ENCODE measurements around the gene OXSM.

The OXSM gene

GRCh38 chr3:25789596-25790556 is at the start of gene OXSM:
TSS of gene OXSM (plus strand) at chr3:25790090. CDS start at chr3:25791021, 931 bp downstream.
- peak within 1 kb of the TSS; percentile 41 for H3K4me3 ChIP-seq
- peaks cover 4% of the 10 kb centered on the region for H3K36me3 ChIP-seq (replicated peaks)
- H3K4me1 ChIP-seq, result peaks cover 40% of the 10 kb centered on the region
- H3K27me3 ChIP-seq (ENCODE audit: low read depth), result no peaks in the 10 kb centered on the region
- H3K9me3 ChIP-seq, result no peaks in the 10 kb centered on the region
- DNase-seq (ENCODE audit: low spot score in 2 of 2), result peak; percentile 74 to 89
- in situ Hi-C loops (cut with MboI; ENCODE audit: low sequenced_read_pairs), result no loop called here

GRCh38 chr3:25744470-25744869 is 45.4 kb upstream of the OXSM start:
- DNase-seq (ENCODE audit: low spot score in 2 of 2), result no peak
- H3K4me3 ChIP-seq, result no peak overlapping the region
- in situ Hi-C loops (cut with MboI; ENCODE audit: low sequenced_read_pairs), result no loop called here
- no peaks in the 10 kb centered on the region for H3K27me3 ChIP-seq (ENCODE audit: low read depth)
- peaks cover 13% of the 10 kb centered on the region for H3K36me3 ChIP-seq (replicated peaks)
- no peaks in the 10 kb centered on the region for H3K4me1 ChIP-seq
- no peaks in the 10 kb centered on the region for H3K9me3 ChIP-seq

GRCh38 chr3:25747033-25747432 is 42.9 kb upstream of the OXSM start:
- no peak for DNase-seq (ENCODE audit: low spot score in 2 of 2)
- H3K4me1 ChIP-seq, result no peaks in the 10 kb centered on the region
- H3K27me3 ChIP-seq (ENCODE audit: low read depth), result no peaks in the 10 kb centered on the region
- no peak overlapping the region for H3K4me3 ChIP-seq
- H3K9me3 ChIP-seq, result no peaks in the 10 kb centered on the region
- peaks cover 26% of the 10 kb centered on the region for H3K36me3 ChIP-seq (replicated peaks)
- in situ Hi-C loops (cut with MboI; ENCODE audit: low sequenced_read_pairs), result no loop called here

GRCh38 chr3:25748189-25748588 is 41.7 kb upstream of the OXSM start:
- no peak for DNase-seq (ENCODE audit: low spot score in 2 of 2)
- no peaks in the 10 kb centered on the region for H3K27me3 ChIP-seq (ENCODE audit: low read depth)
- H3K4me1 ChIP-seq, result no peaks in the 10 kb centered on the region
- no peak overlapping the region for H3K4me3 ChIP-seq
- no peaks in the 10 kb centered on the region for H3K9me3 ChIP-seq
- H3K36me3 ChIP-seq (replicated peaks), result peaks cover 24% of the 10 kb centered on the region
- in situ Hi-C loops (cut with MboI; ENCODE audit: low sequenced_read_pairs), result no loop called here

GRCh38 chr3:25749031-25749581 is 40.8 kb upstream of the OXSM start:
- Histone ChIP-seq H3K4me3 (no peak overlapping the region), H3K4me1 (no peaks in the 10 kb centered on the region), H3K9me3 (no peaks in the 10 kb centered on the region), H3K27me3 (ENCODE audit: low read depth) (no peaks in the 10 kb centered on the region), H3K36me3 (replicated peaks) (peaks cover 24% of the 10 kb centered on the region)
- DNase-seq (ENCODE audit: low spot score in 2 of 2), result no peak
- in situ Hi-C loops (cut with MboI; ENCODE audit: low sequenced_read_pairs), result no loop called here

DNA sequence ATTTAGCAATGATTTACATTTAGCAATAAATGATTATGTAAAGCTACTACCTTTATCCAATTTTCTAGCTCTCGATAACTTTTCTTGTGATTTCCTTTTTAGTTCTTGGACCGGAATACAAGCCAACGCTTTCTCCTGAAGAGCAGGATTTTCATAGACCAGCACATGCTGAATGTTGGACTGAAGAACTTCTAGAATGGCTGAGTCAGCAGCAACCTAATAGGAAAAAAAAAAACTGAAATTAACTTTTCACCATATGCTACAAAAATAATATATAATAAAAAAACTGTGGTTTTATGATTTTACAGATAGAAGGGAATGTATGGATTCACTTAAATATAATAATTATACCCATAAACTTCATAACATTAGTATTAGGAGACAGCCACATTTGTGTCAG is 38.8 kb upstream of the OXSM start:
- Histone ChIP-seq H3K36me3 (replicated peaks) (peaks cover 24% of the 10 kb centered on the region), H3K9me3 (no peaks in the 10 kb centered on the region), H3K4me3 (no peak overlapping the region), H3K27me3 (ENCODE audit: low read depth) (no peaks in the 10 kb centered on the region), H3K4me1 (no peaks in the 10 kb centered on the region)
- DNase-seq (ENCODE audit: low spot score in 2 of 2), result no peak
- in situ Hi-C loops (cut with MboI; ENCODE audit: low sequenced_read_pairs), result no loop called here

GRCh38 chr3:25751725-25752124 is 38.2 kb upstream of the OXSM start:
- no peak overlapping the region for H3K4me3 ChIP-seq
- H3K4me1 ChIP-seq, result no peaks in the 10 kb centered on the region
- no peaks in the 10 kb centered on the region for H3K27me3 ChIP-seq (ENCODE audit: low read depth)
- DNase-seq (ENCODE audit: low spot score in 2 of 2), result no peak
- peaks cover 24% of the 10 kb centered on the region for H3K36me3 ChIP-seq (replicated peaks)
- H3K9me3 ChIP-seq, result no peaks in the 10 kb centered on the region
- in situ Hi-C loops (cut with MboI; ENCODE audit: low sequenced_read_pairs), result no loop called here

- no peak for DNase-seq (ENCODE audit: low spot score in 2 of 2)
- H3K4me3 ChIP-seq, result no peak overlapping the region
- H3K4me1 ChIP-seq, result no peaks in the 10 kb centered on the region
- H3K36me3 ChIP-seq (replicated peaks), result peaks cover 7% of the 10 kb centered on the region; the same call in 1 of the 2 replicates
- H3K9me3 ChIP-seq, result peaks cover 8% of the 10 kb centered on the region; the same call in 1 of the 2 replicates
- in situ Hi-C loops (cut with MboI; ENCODE audit: low sequenced_read_pairs), result no loop called here
- H3K27me3 ChIP-seq (ENCODE audit: low read depth), result no peaks in the 10 kb centered on the region
These were observed 21.0 kb upstream of the OXSM start for GRCh38 chr3:25768851-25769250.

- DNase-seq (ENCODE audit: low spot score in 2 of 2), result no peak
- Histone ChIP-seq H3K9me3 (peaks cover 8% of the 10 kb centered on the region; the same call in 1 of the 2 replicates), H3K4me1 (no peaks in the 10 kb centered on the region), H3K4me3 (no peak overlapping the region), H3K27me3 (ENCODE audit: low read depth) (no peaks in the 10 kb centered on the region), H3K36me3 (replicated peaks) (peaks cover 36% of the 10 kb centered on the region)
- in situ Hi-C loops (cut with MboI; ENCODE audit: low sequenced_read_pairs), result no loop called here
These were observed 14.0 kb upstream of the OXSM start for GRCh38 chr3:25775936-25776335.

GRCh38 chr3:25780618-25781017 is 9.3 kb upstream of the OXSM start:
- peaks cover 16% of the 10 kb centered on the region for H3K4me1 ChIP-seq
- H3K27me3 ChIP-seq (ENCODE audit: low read depth), result no peaks in the 10 kb centered on the region
- in situ Hi-C loops (cut with MboI; ENCODE audit: low sequenced_read_pairs), result no loop called here
- H3K4me3 ChIP-seq, result no peak overlapping the region
- DNase-seq (ENCODE audit: low spot score in 2 of 2), result no peak
- H3K9me3 ChIP-seq, result no peaks in the 10 kb centered on the region
- peaks cover 25% of the 10 kb centered on the region for H3K36me3 ChIP-seq (replicated peaks)

DNA sequence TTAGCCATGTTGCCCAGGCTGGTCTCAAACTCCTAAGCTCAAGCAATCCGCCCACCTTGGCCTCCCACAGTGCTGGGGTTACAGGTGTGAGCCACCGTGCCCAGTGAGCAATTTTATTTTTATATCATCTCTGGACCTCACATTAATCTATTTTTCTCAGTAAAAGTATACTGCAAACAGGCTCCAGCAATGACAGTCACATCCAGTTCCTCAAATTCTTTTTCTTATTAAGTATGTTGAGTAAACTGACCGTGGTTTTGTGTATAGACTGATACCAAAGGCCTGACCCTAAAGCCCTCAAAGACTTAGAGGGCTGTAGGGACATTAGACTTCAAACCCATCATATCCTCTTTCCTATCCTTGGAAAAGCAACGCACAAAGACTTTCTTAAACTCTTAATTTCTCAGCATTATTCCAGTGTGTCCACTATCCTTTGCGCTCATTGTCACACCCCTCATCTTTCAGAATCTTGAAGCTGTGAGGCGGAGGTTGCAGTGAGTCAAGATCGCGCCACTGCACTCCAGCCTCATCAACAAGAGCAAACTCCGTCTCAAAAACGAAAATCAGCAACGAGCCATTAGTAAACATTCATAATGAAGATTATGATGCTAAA is 8.6 kb upstream of the OXSM start:
- DNase-seq (ENCODE audit: low spot score in 2 of 2), result no peak
- Histone ChIP-seq H3K27me3 (ENCODE audit: low read depth) (no peaks in the 10 kb centered on the region), H3K4me1 (peaks cover 16% of the 10 kb centered on the region), H3K36me3 (replicated peaks) (peaks cover 18% of the 10 kb centered on the region), H3K9me3 (no peaks in the 10 kb centered on the region), H3K4me3 (no peak overlapping the region)
- in situ Hi-C loops (cut with MboI; ENCODE audit: low sequenced_read_pairs), result no loop called here

DNA sequence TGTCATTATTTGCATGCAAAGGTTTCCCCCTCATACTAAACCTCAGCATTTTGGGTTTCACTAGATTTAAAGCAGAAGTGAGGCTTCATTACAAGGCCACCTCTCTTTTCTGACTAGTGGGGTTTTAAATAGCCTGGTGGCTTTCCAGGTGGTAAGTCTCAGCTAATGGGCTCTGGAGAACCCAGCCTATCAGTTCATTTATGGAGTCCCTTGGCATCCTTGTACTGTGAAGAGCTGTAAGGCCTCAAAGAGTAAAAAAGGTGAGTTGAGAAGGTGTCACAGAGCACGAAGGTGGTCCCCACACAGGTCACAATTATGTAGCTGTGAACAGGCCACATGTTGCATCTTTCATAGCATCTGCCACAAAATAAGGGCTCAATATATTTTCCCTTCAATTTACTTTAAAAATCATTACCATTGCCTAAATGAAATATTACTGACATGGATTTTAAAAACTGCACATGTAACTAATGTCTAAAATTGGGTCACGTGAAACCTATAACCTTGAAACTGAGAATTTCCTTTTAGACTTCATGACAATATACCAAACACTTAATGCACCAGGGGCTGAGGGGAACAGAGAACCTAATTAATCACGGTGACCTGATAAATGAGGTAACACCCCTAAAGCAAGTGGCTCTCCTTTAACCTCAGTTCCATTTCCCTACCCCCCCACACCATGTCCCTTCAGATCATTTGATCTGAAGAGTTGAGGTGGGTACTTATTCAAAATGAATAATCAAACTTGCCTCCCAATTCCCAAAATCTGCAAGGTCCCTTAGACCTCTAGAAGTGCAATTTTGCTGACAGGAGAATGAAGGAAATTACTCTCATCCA is 7.9 kb upstream of the OXSM start:
- Histone ChIP-seq H3K4me1 (peaks cover 16% of the 10 kb centered on the region), H3K9me3 (no peaks in the 10 kb centered on the region), H3K27me3 (ENCODE audit: low read depth) (no peaks in the 10 kb centered on the region), H3K36me3 (replicated peaks) (peaks cover 11% of the 10 kb centered on the region), H3K4me3 (peak overlapping the region; percentile 85)
- in situ Hi-C loops (cut with MboI; ENCODE audit: low sequenced_read_pairs), result no loop called here
- DNase-seq (ENCODE audit: low spot score in 2 of 2), result no peak

GRCh38 chr3:25782636-25782937 is 7.3 kb upstream of the OXSM start:
- Histone ChIP-seq H3K4me3 (peak overlapping the region; percentile 85), H3K36me3 (replicated peaks) (peaks cover 8% of the 10 kb centered on the region), H3K4me1 (peaks cover 21% of the 10 kb centered on the region), H3K27me3 (ENCODE audit: low read depth) (no peaks in the 10 kb centered on the region), H3K9me3 (no peaks in the 10 kb centered on the region)
- no peak for DNase-seq (ENCODE audit: low spot score in 2 of 2)
- in situ Hi-C loops (cut with MboI; ENCODE audit: low sequenced_read_pairs), result no loop called here
